Right atrium auricular region (tissue), 2 donors: ENCODE results near the gene RANBP17. TPM values are rescaled to one million over a fixed set of nuclear protein-coding genes. Genes with fewer than 3 reads are reported as not detected.

ENCODE experiments used
- DNase-seq: peaks from one replicate; pipeline ENCODE4 v3.0.0-alpha.2; 2019; ENCODE audit warnings: low spot score
- H3K27ac ChIP-seq, 2 donors: fragments of 200-600 bp; sonication (generic); 1 replicate in 1 of 2; 2 replicates in 1 of 2; pipeline ENCODE4 v1.5.1; 2016 to 2019
- H3K27me3 ChIP-seq, 2 donors: fragments of 200-600 bp; sonication (generic); one replicate each; pipeline versions ENCODE4 v1.5.1 to v1.6.0; 2017 to 2019
- H3K36me3 ChIP-seq: fragments of 200-600 bp; sonication (generic); one replicate; pipeline ENCODE4 v1.5.1; 2016
- H3K4me1 ChIP-seq, 2 donors: fragments of 200-600 bp; sonication (generic); one replicate each; pipeline versions ENCODE4 v1.5.1 to v1.6.0; 2017 to 2019
- H3K4me3 ChIP-seq, 2 donors: fragments of 200-600 bp; sonication (generic); 1 replicate in 1 of 2; 2 replicates in 1 of 2; pipeline ENCODE4 v1.5.1; 2017 to 2019; ENCODE audit warnings: mild to moderate bottlenecking in 1 of 2, moderate library complexity in 1 of 2
- H3K9me3 ChIP-seq, 2 donors: fragments of 200-600 bp; sonication (generic); one replicate each; pipeline ENCODE4 v1.5.1; 2019
- total RNA-seq, 2 donors: library from RNA; depleted of rRNA; stranded (reverse); fragments of >200 nt; gene quantifications; one replicate each; pipeline ENCODE4 v1.1.0, GENCODE V29; 2016
- TF ChIP-seq, protein P1 (sequence below), 2 donors: fragments of 200-600 bp; sonication (generic); IDR thresholded peaks; one replicate each; pipeline ENCODE4 v1.5.1; 2019; ENCODE audit warnings: antibody characterized with exemption in 2 of 2

The RANBP17 gene
- total RNA-seq, 2 donors from 2014 or later: 1.4 to 3.6 TPM

DNA sequence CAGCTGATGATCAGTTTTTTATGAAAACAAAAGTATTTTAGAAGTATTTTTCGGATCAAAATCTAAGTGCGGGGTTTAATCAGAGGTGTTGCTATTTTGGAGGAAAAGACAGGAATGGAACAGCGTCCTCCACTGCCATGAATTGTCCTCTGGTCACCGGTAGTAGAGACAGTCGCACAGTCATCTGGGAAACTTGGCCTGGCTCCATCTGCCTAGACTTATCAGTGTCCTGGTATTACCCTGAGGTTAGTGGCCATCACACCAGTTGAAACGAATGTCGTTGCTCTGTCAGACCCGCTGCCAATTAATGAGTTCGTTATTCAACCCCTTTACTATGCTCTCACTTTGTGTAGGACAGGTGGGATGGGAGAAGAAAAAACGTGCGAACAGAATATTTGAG is 455.4 kb downstream of the RANBP17 start:
- TF ChIP-seq, protein P1, sequence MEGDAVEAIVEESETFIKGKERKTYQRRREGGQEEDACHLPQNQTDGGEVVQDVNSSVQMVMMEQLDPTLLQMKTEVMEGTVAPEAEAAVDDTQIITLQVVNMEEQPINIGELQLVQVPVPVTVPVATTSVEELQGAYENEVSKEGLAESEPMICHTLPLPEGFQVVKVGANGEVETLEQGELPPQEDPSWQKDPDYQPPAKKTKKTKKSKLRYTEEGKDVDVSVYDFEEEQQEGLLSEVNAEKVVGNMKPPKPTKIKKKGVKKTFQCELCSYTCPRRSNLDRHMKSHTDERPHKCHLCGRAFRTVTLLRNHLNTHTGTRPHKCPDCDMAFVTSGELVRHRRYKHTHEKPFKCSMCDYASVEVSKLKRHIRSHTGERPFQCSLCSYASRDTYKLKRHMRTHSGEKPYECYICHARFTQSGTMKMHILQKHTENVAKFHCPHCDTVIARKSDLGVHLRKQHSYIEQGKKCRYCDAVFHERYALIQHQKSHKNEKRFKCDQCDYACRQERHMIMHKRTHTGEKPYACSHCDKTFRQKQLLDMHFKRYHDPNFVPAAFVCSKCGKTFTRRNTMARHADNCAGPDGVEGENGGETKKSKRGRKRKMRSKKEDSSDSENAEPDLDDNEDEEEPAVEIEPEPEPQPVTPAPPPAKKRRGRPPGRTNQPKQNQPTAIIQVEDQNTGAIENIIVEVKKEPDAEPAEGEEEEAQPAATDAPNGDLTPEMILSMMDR (IDR thresholded peaks at IDR 0.05): no peak
- Histone ChIP-seq H3K27me3 (peaks cover 43 to 56% of the 10 kb centered on the region in 2 donors), H3K4me1 (peaks cover 0 to 37% of the 10 kb centered on the region in 2 donors), H3K4me3 (no peak overlapping the region), H3K36me3 (no peaks in the 10 kb centered on the region), H3K27ac (no peak overlapping the region), H3K9me3 (no peaks in the 10 kb centered on the region)
- DNase-seq: no peak

DNA sequence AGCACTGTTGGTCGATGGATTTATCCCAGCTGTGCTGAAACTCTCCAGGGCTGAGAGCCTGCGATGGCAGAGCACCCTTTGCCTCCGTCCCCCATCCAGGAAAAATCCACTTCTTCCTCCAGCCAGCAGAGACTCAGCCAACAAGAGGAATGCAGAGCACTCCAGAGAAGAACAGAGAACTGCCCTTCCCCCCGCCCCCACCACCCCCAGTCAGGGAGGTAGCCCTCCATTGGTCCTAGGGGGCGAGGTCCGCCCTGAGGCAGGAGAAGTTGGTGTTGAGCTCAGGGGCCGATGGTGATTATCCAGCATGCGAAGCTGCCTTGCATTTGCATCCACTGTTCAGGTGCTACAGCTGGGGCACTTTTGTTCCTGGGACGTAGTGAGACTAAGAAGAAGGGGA is 456.2 kb downstream of the RANBP17 start:
- Histone ChIP-seq H3K9me3 (no peaks in the 10 kb centered on the region), H3K27me3 (peaks cover 40 to 49% of the 10 kb centered on the region in 2 donors), H3K27ac (no peak overlapping the region), H3K4me1 (peaks cover 0 to 29% of the 10 kb centered on the region in 2 donors), H3K36me3 (no peaks in the 10 kb centered on the region), H3K4me3 (no peak overlapping the region)
- TF ChIP-seq, protein P1 (IDR thresholded peaks at IDR 0.05): no peak
- no peak for DNase-seq

DNA sequence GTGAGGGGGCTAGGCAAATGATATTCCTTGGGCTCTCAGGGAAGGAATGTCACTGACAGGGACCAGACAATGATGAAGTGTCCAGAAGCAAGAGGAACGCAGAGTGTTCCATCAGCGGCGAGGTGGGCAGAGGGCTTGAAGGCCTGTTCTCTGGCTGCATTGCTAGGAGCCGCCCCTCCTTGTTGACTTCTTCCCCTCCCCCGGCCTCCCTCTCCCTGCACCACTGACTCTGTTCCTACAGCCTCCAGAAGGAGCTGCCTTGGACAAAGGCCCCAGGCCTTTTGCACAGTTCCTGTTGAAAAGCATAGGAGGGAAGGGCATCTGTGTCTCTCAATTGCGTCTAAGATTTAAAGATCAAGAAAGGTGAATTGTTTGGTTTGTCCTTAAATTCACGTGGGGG is 459.6 kb downstream of the RANBP17 start:
- H3K4me3 ChIP-seq: no peak overlapping the region
- no peaks in the 10 kb centered on the region for H3K36me3 ChIP-seq
- TF ChIP-seq, protein P1 (IDR thresholded peaks at IDR 0.05): no peak
- no peaks in the 10 kb centered on the region for H3K9me3 ChIP-seq
- no peak for DNase-seq
- no peak overlapping the region for H3K27ac ChIP-seq
- H3K27me3 ChIP-seq: peaks cover 11 to 18% of the 10 kb centered on the region in 2 donors
- H3K4me1 ChIP-seq: peaks cover 0 to 9% of the 10 kb centered on the region in 2 donors

DNA sequence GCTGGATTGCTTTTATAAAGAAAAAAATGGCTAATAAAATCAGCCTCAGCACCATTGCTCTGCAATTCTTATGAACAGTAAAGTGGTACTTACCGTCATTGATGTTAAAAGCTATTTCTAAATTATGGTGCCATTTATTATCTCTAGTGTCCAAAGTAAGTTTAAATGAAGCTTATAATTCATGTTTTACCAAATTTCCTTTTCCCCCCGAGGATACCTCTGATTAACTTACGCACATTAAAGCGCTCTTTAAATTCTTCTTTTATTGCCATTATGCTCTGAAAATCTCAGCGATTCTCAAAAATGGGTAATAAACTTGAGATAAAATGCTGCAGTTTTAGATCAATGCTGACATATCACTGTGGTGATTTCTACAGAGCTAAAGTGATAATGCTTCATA is 460.7 kb downstream of the RANBP17 start:
- Histone ChIP-seq H3K4me3 (no peak overlapping the region), H3K27me3 (peaks cover 4 to 7% of the 10 kb centered on the region in 2 donors), H3K9me3 (no peaks in the 10 kb centered on the region), H3K36me3 (no peaks in the 10 kb centered on the region), H3K4me1 (no peaks in the 10 kb centered on the region), H3K27ac (no peak overlapping the region)
- DNase-seq: no peak
- TF ChIP-seq, protein P1 (IDR thresholded peaks at IDR 0.05): no peak

DNA sequence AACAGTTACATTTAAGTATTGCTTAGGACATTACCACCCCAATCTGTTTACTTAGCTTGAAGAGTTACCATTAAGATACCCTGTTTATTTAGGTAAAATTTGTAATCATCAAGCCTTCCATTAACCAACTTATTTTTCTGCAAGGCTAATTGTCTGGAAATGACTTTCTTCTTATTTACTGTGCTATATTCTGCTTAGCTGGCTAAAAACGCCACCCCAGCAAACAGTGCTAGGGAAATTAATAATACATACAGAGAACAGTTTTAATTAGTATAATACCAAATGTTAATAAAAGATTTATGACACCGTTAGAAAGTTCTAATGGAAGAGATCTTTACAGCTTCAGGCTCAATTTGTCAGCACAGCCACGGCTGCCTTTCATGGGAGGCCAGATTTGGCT is 461.2 kb downstream of the RANBP17 start:
- no peaks in the 10 kb centered on the region for H3K4me1 ChIP-seq
- peaks cover 0 to 2% of the 10 kb centered on the region in 2 donors for H3K27me3 ChIP-seq
- no peak overlapping the region for H3K4me3 ChIP-seq
- no peaks in the 10 kb centered on the region for H3K36me3 ChIP-seq
- H3K27ac ChIP-seq: no peak overlapping the region
- TF ChIP-seq, protein P1 (IDR thresholded peaks at IDR 0.05): no peak
- no peak for DNase-seq
- H3K9me3 ChIP-seq: no peaks in the 10 kb centered on the region
